K562 (cell line): ENCODE measurements around the gene CTPS2. TPM values are rescaled to one million over a fixed set of nuclear protein-coding genes. Genes with fewer than 3 reads are reported as not detected.

ENCODE experiments used
- ATAC-seq: fragments of 200-7000 bp; cut with Tn5 transposase; 3 replicates; pipeline ENCODE4 v1.9.1; 2020; ENCODE audit warnings: moderate library complexity
- BruUV-seq: library from RNA; stranded (reverse); fragments of 400-500 nt; replicated peaks from 2 replicates; lab custom pipeline; 2021; lab: Mats Ljungman, UMichigan
- CTCF ChIA-PET: fragments of 300-600 bp; formaldehyde crosslinking; extraction: SDS; loops from one replicate; lab custom pipeline; 2021; ENCODE audit warnings: low intra/inter-chr PET ratio; lab: Yijun Ruan, JAX
- POLR2A ChIA-PET: fragments of 300-600, 350-650 bp; sonication (Branson Sonifier 250); formaldehyde crosslinking; extraction: SDS; loops from one replicate; lab custom pipeline; 2021; ENCODE audit warnings: antibody characterized with exemption, inconsistent platforms; lab: Yijun Ruan, JAX
- DNase-seq, 4 experiments: peaks; one replicate each; pipeline versions ENCODE4 v3.0.0 to v3.0.0-alpha.2; 2011 to 2018; ENCODE audit warnings: low spot score in 3 of 4, mixed read lengths in 3 of 4; ENCODE audit errors: extremely low read depth in 1 of 4
- FAIRE-seq: peaks from 2 replicates; lab custom pipeline; 2011; peaks lifted over from hg19 to GRCh38; lab: Jason Lieb, UNC
- H2AFZ ChIP-seq: 2 replicates; pipeline ENCODE4 v1.6.0; 2011; ENCODE audit warnings: low read depth, low read length, control low read depth, inconsistent platforms
- H3K27ac ChIP-seq: fragments of 200-600 bp; 3 replicates; pipeline ENCODE4 v1.8.0; 2011; ENCODE audit warnings: low read depth, mild to moderate bottlenecking, control low read depth, inconsistent platforms, low read length, moderate library complexity, mixed read lengths; ENCODE audit errors: extremely low read depth
- H3K27me3 ChIP-seq, 2 experiments: fragments of 300-600 bp in 1 of 2; 2 replicates in 1 of 2; 3 replicates in 1 of 2; pipeline versions ENCODE4 v1.6.0 to v1.8.0; 2011; ENCODE audit warnings: inconsistent platforms in 2 of 2, low read length in 2 of 2, mild to moderate bottlenecking in 1 of 2, mixed read lengths in 1 of 2, moderate library complexity in 1 of 2; ENCODE audit not compliant: control insufficient read depth in 2 of 2, insufficient read depth in 2 of 2
- H3K36me3 ChIP-seq: fragments of 300-600 bp; 3 replicates; pipeline ENCODE4 v1.8.0; 2011; ENCODE audit warnings: mild to moderate bottlenecking, low read length, inconsistent platforms; ENCODE audit not compliant: control insufficient read depth, insufficient read depth
- H3K4me1 ChIP-seq, 2 experiments: fragments of 200-600 bp in 1 of 2; replicated peaks in 1 of 2; 2 replicates in 1 of 2; 3 replicates in 1 of 2; pipeline versions ENCODE4 v1.5.1 to v1.8.0; 2011; ENCODE audit warnings: inconsistent platforms in 2 of 2, low read length in 2 of 2, mild to moderate bottlenecking in 1 of 2, mixed read lengths in 1 of 2, moderate library complexity in 1 of 2; ENCODE audit not compliant: control insufficient read depth in 2 of 2, insufficient read depth in 2 of 2
- H3K4me2 ChIP-seq: 2 replicates; pipeline ENCODE4 v1.6.1; 2011; ENCODE audit warnings: low read length, control low read depth, inconsistent platforms, mixed read lengths; ENCODE audit not compliant: insufficient read depth
- H3K4me3 ChIP-seq: fragments of 200-600 bp; sonication (generic), shearing (Covaris generic); 2 replicates; pipeline ENCODE4 v1.5.1; 2016; ENCODE audit warnings: control low read depth, inconsistent platforms
- H3K79me2 ChIP-seq: fragments of 200-600 bp; 3 replicates; pipeline ENCODE4 v1.8.0; 2011; ENCODE audit warnings: low read length, inconsistent platforms; ENCODE audit not compliant: control insufficient read depth, insufficient read depth
- H3K9ac ChIP-seq, 2 experiments: 2 replicates each; pipeline versions ENCODE4 v1.6.0 to v1.6.1; 2011; ENCODE audit warnings: low read depth in 2 of 2, low read length in 2 of 2, control low read depth in 1 of 2, inconsistent platforms in 1 of 2, mild to moderate bottlenecking in 1 of 2, mixed read lengths in 1 of 2; ENCODE audit not compliant: insufficient read depth in 1 of 2
- H3K9me1 ChIP-seq: one replicate; pipeline ENCODE4 v1.6.0; 2011; ENCODE audit warnings: inconsistent platforms, mild to moderate bottlenecking, low read length, moderate library complexity; ENCODE audit not compliant: control insufficient read depth, insufficient read depth
- H3K9me3 ChIP-seq: replicated peaks from 2 replicates; pipeline ENCODE4 v1.5.1; 2011; ENCODE audit warnings: low read depth, low read length, inconsistent platforms; ENCODE audit not compliant: control insufficient read depth, insufficient read depth
- H4K20me1 ChIP-seq: replicated peaks from 2 replicates; pipeline ENCODE4 v1.6.1; 2011; ENCODE audit warnings: low read length, inconsistent platforms, mixed read lengths; ENCODE audit not compliant: control insufficient read depth, insufficient read depth
- ADNP ChIP-seq: fragments of 200-800 bp; sonication (Bioruptor generic); IDR thresholded peaks from 2 replicates; pipeline ENCODE4 v1.6.1; 2016; ENCODE audit warnings: missing genetic modification characterization, missing compliant biosample characterization
- CAMTA2 ChIP-seq: fragments of 250-450 bp; sonication (Bioruptor Pico); conservative IDR thresholded peaks from 2 replicates; pipeline ENCODE4 v1.5.1; 2022
- CHCHD3 ChIP-seq: fragments of 250-450 bp; sonication (Bioruptor Pico); IDR thresholded peaks from 2 replicates; pipeline ENCODE4 v2.1.2; 2022; ENCODE audit warnings: mild to moderate bottlenecking
- KDM2B ChIP-seq: fragments of 250-450 bp; sonication (Bioruptor Pico); IDR thresholded peaks from 2 replicates; pipeline ENCODE4 v1.8.0; 2021; ENCODE audit warnings: mild to moderate bottlenecking, moderate library complexity
- NKRF ChIP-seq: fragments of 450-650 bp; IDR thresholded peaks from 2 replicates; pipeline ENCODE4 v1.6.1; 2016; ENCODE audit warnings: borderline replicate concordance
- POLR2B ChIP-seq: fragments of 450-650 bp; IDR thresholded peaks from 2 replicates; pipeline ENCODE4 v1.6.1; 2018; ENCODE audit warnings: low read depth; ENCODE audit not compliant: partially characterized antibody
- SIX5 ChIP-seq, 2 experiments: IDR thresholded peaks; 2 replicates each; pipeline ENCODE4 v1.6.1; 2011; ENCODE audit warnings: low read length in 2 of 2, borderline replicate concordance in 1 of 2, low read depth in 1 of 2, mild to moderate bottlenecking in 1 of 2, moderate library complexity in 1 of 2; ENCODE audit not compliant: insufficient read depth in 1 of 2
- SMAD4 ChIP-seq: fragments of 250-450 bp; sonication (Bioruptor Pico); conservative IDR thresholded peaks from 2 replicates; pipeline ENCODE4 v1.8.0; 2021; ENCODE audit warnings: inconsistent platforms, mild to moderate bottlenecking, moderate library complexity
- SOX6 ChIP-seq: fragments of 450-650 bp; IDR thresholded peaks from 2 replicates; pipeline ENCODE4 v1.6.1; 2014; ENCODE audit warnings: mild to moderate bottlenecking
- YY1 ChIP-seq, 3 experiments: IDR thresholded peaks; 2 replicates each; pipeline ENCODE4 v1.6.1; 2011; ENCODE audit warnings: low read length in 2 of 3, mild to moderate bottlenecking in 2 of 3, moderate library complexity in 2 of 3, borderline replicate concordance in 1 of 3, control low read depth in 1 of 3, low read depth in 1 of 3; ENCODE audit not compliant: insufficient read depth in 3 of 3, insufficient replicate concordance in 2 of 3, control insufficient read depth in 1 of 3, insufficient read length in 1 of 3; ENCODE audit errors: extremely low read depth in 1 of 3
- ZNF165 ChIP-seq: fragments of 250-450 bp; sonication (Bioruptor Pico); IDR thresholded peaks from 2 replicates; pipeline ENCODE4 v1.4.0; 2020; ENCODE audit warnings: borderline replicate concordance
- ZNF586 ChIP-seq: fragments of 450-650 bp; formaldehyde crosslinking; conservative IDR thresholded peaks from 2 replicates; pipeline ENCODE4 v1.4.0; 2020; ENCODE audit warnings: mild to moderate bottlenecking, moderate library complexity
- ZNF696 ChIP-seq: fragments of 250-450 bp; sonication (Bioruptor Pico); conservative IDR thresholded peaks from 2 replicates; pipeline ENCODE4 v1.4.0; 2020; ENCODE audit warnings: mild to moderate bottlenecking, moderate library complexity
- in situ Hi-C: fragments of 300-500 bp; cut with MboI; formaldehyde crosslinking; loops from 4 replicates; pipeline ENCODE4 v1.15.0; 2018; ENCODE audit warnings: inconsistent platforms, mixed read lengths
- intact Hi-C: fragments of 100-400 bp; cut with micrococcal nuclease; formaldehyde crosslinking; loops from 2 replicates; pipeline ENCODE4 v1.14.2; 2022
- polyA plus RNA-seq, 8 experiments: library from polyadenylated mRNA; depleted of rRNA in 4 of 8; stranded (reverse) in 5 of 8; unstranded in 3 of 8; fragments of >200 nt; fragmentation: Nextera tagmentation in 2 of 8; fragmentation: Illumina TruSeq in 1 of 8; extraction: Ambion mirVana in 2 of 8; extraction: Trizol in 1 of 8; gene quantifications; 2 replicates each; pipeline versions ENCODE4 v1.2.1 to v1.2.3, GENCODE V29; 2011 to 2014; ENCODE audit warnings: inconsistent platforms in 1 of 8, missing spikeins in 1 of 8
- total RNA-seq, 7 experiments: library from RNA; depleted of rRNA in 6 of 7; stranded (reverse); fragments of >200 nt in 6 of 7; fragmentation: Illumina TruSeq in 2 of 7; extraction: Trizol in 2 of 7; gene quantifications; 2 replicates each; pipeline versions ENCODE4 v1.2.1 to v1.2.3, GENCODE V29; 2011 to 2021; ENCODE audit warnings: low replicate concordance in 1 of 7
- TF ChIP-seq, protein P1 (sequence below): fragments of 250-450 bp; sonication (Bioruptor Pico); IDR thresholded peaks from 2 replicates; pipeline ENCODE4 v1.5.0; 2022; ENCODE audit warnings: mild to moderate bottlenecking
- TF ChIP-seq, protein P2 (sequence below): fragments of 450-650 bp; formaldehyde crosslinking; IDR thresholded peaks from 2 replicates; pipeline ENCODE4 v1.4.0; 2022; ENCODE audit warnings: mild to moderate bottlenecking, moderate library complexity
- TF ChIP-seq, protein P3 (sequence below): fragments of 250-450 bp; sonication (Bioruptor Pico); IDR thresholded peaks from 2 replicates; pipeline ENCODE4 v1.6.1; 2021; ENCODE audit warnings: mild to moderate bottlenecking

Gene CTPS2
- total and polyA plus RNA-seq, 9 of the 15 experiments (the other 6 are each of a cell fraction or from before 2014, with no cell fraction given), result 5.4 to 19.5 (median 14.1) TPM

GRCh38 chrX:16737024-16737423 is 24.6 kb upstream of the CTPS2 start (continued):
- TF ChIP-seq NKRF (no peak), CHCHD3 (CRISPR knock-in tag) (no peak), KDM2B (CRISPR knock-in tag) (no peak), ADNP (tag) (no peak), SIX5 (IDR thresholded peaks at IDR 0.05; ENCODE audit: borderline replicate concordance in 1 of 2, insufficient read depth in 1 of 2, low read depth in 1 of 2, low read length in 2 of 2) (no peak)
- TF ChIP-seq, protein P1, sequence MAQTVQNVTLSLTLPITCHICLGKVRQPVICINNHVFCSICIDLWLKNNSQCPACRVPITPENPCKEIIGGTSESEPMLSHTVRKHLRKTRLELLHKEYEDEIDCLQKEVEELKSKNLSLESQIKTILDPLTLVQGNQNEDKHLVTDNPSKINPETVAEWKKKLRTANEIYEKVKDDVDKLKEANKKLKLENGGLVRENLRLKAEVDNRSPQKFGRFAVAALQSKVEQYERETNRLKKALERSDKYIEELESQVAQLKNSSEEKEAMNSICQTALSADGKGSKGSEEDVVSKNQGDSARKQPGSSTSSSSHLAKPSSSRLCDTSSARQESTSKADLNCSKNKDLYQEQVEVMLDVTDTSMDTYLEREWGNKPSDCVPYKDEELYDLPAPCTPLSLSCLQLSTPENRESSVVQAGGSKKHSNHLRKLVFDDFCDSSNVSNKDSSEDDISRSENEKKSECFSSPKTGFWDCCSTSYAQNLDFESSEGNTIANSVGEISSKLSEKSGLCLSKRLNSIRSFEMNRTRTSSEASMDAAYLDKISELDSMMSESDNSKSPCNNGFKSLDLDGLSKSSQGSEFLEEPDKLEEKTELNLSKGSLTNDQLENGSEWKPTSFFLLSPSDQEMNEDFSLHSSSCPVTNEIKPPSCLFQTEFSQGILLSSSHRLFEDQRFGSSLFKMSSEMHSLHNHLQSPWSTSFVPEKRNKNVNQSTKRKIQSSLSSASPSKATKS, result no peak
- TF ChIP-seq, all 486 proteins: peak for 0

- intact Hi-C loops, result no loop called here
- CTCF ChIA-PET, result no interaction called here
- BruUV-seq, result no TSS peak
- TF ChIP-seq YY1 (IDR thresholded peaks at IDR 0.05; ENCODE audit: borderline replicate concordance in 1 of 3, control insufficient read depth in 1 of 3, extremely low read depth in 1 of 3, insufficient read depth in 3 of 3, insufficient read length in 1 of 3, insufficient replicate concordance in 2 of 3, low read depth in 1 of 3, low read length in 2 of 3) (no peak), ZNF696 (CRISPR knock-in tag) (no peak), SMAD4 (0 out of 2 replicates have a peak, but pooled peaks have one; percentile 48), POLR2B (no peak), ZNF586 (no peak), SOX6 (peak; percentile 84), CAMTA2 (CRISPR knock-in tag) (no peak), ZNF165 (no peak)
- TF ChIP-seq, protein P2, sequence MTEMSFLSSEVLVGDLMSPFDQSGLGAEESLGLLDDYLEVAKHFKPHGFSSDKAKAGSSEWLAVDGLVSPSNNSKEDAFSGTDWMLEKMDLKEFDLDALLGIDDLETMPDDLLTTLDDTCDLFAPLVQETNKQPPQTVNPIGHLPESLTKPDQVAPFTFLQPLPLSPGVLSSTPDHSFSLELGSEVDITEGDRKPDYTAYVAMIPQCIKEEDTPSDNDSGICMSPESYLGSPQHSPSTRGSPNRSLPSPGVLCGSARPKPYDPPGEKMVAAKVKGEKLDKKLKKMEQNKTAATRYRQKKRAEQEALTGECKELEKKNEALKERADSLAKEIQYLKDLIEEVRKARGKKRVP (CRISPR knock-in tag), result no peak
- TF ChIP-seq, protein P3, sequence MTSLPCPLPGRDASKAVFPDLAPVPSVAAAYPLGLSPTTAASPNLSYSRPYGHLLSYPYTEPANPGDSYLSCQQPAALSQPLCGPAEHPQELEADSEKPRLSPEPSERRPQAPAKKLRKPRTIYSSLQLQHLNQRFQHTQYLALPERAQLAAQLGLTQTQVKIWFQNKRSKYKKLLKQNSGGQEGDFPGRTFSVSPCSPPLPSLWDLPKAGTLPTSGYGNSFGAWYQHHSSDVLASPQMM, result no peak
These were observed 20.5 kb upstream of the CTPS2 start for GRCh38 chrX:16733013-16733412.

More at GRCh38 chrX:16733013-16733412, 20.5 kb upstream of the CTPS2 start:
- no peaks in the 10 kb centered on the region; a peak in 3 of 5 replicates for H3K4me1 ChIP-seq
- no peak overlapping the region for H3K9ac ChIP-seq
- FAIRE-seq, result no peak
- peak overlapping the region; percentile 28; the same call in 1 of the 3 replicates for H3K27ac ChIP-seq
- H3K4me2 ChIP-seq, result no peak overlapping the region
- H3K4me3 ChIP-seq, result no peak overlapping the region
- 0 out of 2 replicates have a peak, but pooled peaks cover 2% of the 10 kb centered on the region for H3K9me3 ChIP-seq
- POLR2A ChIA-PET, result interaction anchor here (0.7 to 1.1 kb wide), 4 partner anchors 14 to 38 kb away, joined by 3 to 6 read pairs (median 4); partner anchors contain the start of genes CTPS2 and SYAP1
- in situ Hi-C loops, result no loop called here
- H4K20me1 ChIP-seq, result no peaks in the 10 kb centered on the region
- ATAC-seq, result peak; percentile 65
- peaks cover 23% of the 10 kb centered on the region for H3K79me2 ChIP-seq
- H3K36me3 ChIP-seq, result peaks cover 34% of the 10 kb centered on the region; the same call in 2 of the 3 replicates
- no peaks in the 10 kb centered on the region for H3K27me3 ChIP-seq
- no peak overlapping the region for H2AFZ ChIP-seq
- no peak for DNase-seq
- H3K9me1 ChIP-seq, result no peaks in the 10 kb centered on the region
